H9 (cell line): ENCODE measurements around the gene FGF9. TPM values are rescaled to one million over a fixed set of nuclear protein-coding genes. Genes with fewer than 3 reads are reported as not detected.

Source experiments
- DNase-seq: peaks from one replicate; pipeline ENCODE4 v3.0.0-alpha.2; 2017
- H2AFZ ChIP-seq: one replicate; pipeline ENCODE4 v1.6.1; 2013; ENCODE audit warnings: mild to moderate bottlenecking, low read length, control low read depth, moderate library complexity
- H2AK5ac ChIP-seq: 2 replicates; pipeline ENCODE4 v1.6.1; 2013; ENCODE audit warnings: low read length, control low read depth, mixed read lengths; ENCODE audit not compliant: insufficient read length
- H2BK120ac ChIP-seq: one replicate; pipeline ENCODE4 v1.6.1; 2013; ENCODE audit warnings: low read depth, mild to moderate bottlenecking, low read length, control low read depth, inconsistent platforms; ENCODE audit not compliant: poor library complexity, severe bottlenecking
- H2BK12ac ChIP-seq: 2 replicates; pipeline ENCODE4 v1.6.1; 2013; ENCODE audit warnings: low read length, control low read depth, mixed read lengths, low read depth; ENCODE audit not compliant: insufficient read length
- H2BK15ac ChIP-seq: 2 replicates; pipeline ENCODE4 v1.6.1; 2013; ENCODE audit warnings: low read depth, low read length, control low read depth
- H2BK20ac ChIP-seq: one replicate; pipeline ENCODE4 v1.6.1; 2013; ENCODE audit warnings: low read depth, mild to moderate bottlenecking, low read length, control low read depth, inconsistent platforms; ENCODE audit not compliant: poor library complexity, severe bottlenecking
- H2BK5ac ChIP-seq: 2 replicates; pipeline ENCODE4 v1.6.1; 2013; ENCODE audit warnings: low read length, control low read depth, mixed read lengths; ENCODE audit not compliant: insufficient read length
- H3K14ac ChIP-seq: 2 replicates; pipeline ENCODE4 v1.6.1; 2013; ENCODE audit warnings: low read length, control low read depth; ENCODE audit not compliant: insufficient read depth
- H3K18ac ChIP-seq: 2 replicates; pipeline ENCODE4 v1.6.1; 2013; ENCODE audit warnings: low read depth, mild to moderate bottlenecking, mixed read lengths, low read length, control low read depth; ENCODE audit not compliant: insufficient read length
- H3K23ac ChIP-seq: 2 replicates; pipeline ENCODE4 v1.6.1; 2013; ENCODE audit warnings: low read length, control low read depth, mixed read lengths, low read depth; ENCODE audit not compliant: insufficient read length
- H3K23me2 ChIP-seq: 2 replicates; pipeline ENCODE4 v1.6.1; 2013; ENCODE audit warnings: low read depth, mild to moderate bottlenecking, mixed read lengths, low read length, control low read depth; ENCODE audit not compliant: insufficient read length, poor library complexity, severe bottlenecking
- H3K27ac ChIP-seq: 2 replicates; pipeline ENCODE4 v1.5.1; 2013; ENCODE audit warnings: low read length, control low read depth, mixed read lengths, low read depth; ENCODE audit not compliant: insufficient read length
- H3K27me3 ChIP-seq: 2 replicates; pipeline ENCODE4 v1.6.1; 2013; ENCODE audit warnings: low read length, control low read depth, inconsistent platforms; ENCODE audit not compliant: insufficient read depth
- H3K4ac ChIP-seq: 2 replicates; pipeline ENCODE4 v1.6.1; 2013; ENCODE audit warnings: low read depth, mild to moderate bottlenecking, control low read depth, inconsistent platforms, low read length, moderate library complexity
- H3K4me1 ChIP-seq: 2 replicates; pipeline ENCODE4 v1.6.1; 2013; ENCODE audit warnings: low read length, control low read depth, inconsistent platforms; ENCODE audit not compliant: insufficient read depth
- H3K4me2 ChIP-seq: 2 replicates; pipeline ENCODE4 v1.6.1; 2013; ENCODE audit warnings: low read length, control low read depth, mixed read lengths; ENCODE audit not compliant: insufficient read length, insufficient read depth
- H3K56ac ChIP-seq: 2 replicates; pipeline ENCODE4 v1.6.1; 2013; ENCODE audit warnings: low read depth, mild to moderate bottlenecking, mixed read lengths, low read length, control low read depth; ENCODE audit not compliant: insufficient read length
- H3K79me1 ChIP-seq: 2 replicates; pipeline ENCODE4 v1.6.1; 2013; ENCODE audit warnings: low read depth, mild to moderate bottlenecking, moderate library complexity, low read length, control low read depth, inconsistent platforms; ENCODE audit not compliant: insufficient read depth, poor library complexity, severe bottlenecking
- H3K79me2 ChIP-seq: 2 replicates; pipeline ENCODE4 v1.6.1; 2013; ENCODE audit warnings: low read length, control low read depth, inconsistent platforms; ENCODE audit not compliant: insufficient read depth
- H3K9ac ChIP-seq: 2 replicates; pipeline ENCODE4 v1.6.1; 2013; ENCODE audit warnings: low read length, control low read depth, mixed read lengths; ENCODE audit not compliant: insufficient read length; ENCODE audit errors: extremely low read depth
- H3K9me3 ChIP-seq: one replicate; pipeline ENCODE4 v1.6.1; 2013; ENCODE audit warnings: low read depth, low read length, inconsistent platforms; ENCODE audit not compliant: control insufficient read depth
- H3T11ph ChIP-seq: one replicate; pipeline ENCODE4 v1.6.1; 2013; ENCODE audit warnings: mild to moderate bottlenecking, low read length, control low read depth, inconsistent platforms
- H4K20me1 ChIP-seq: one replicate; pipeline ENCODE4 v1.6.1; 2013; ENCODE audit not compliant: control insufficient read depth, insufficient read length, insufficient read depth
- H4K5ac ChIP-seq: 2 replicates; pipeline ENCODE4 v1.6.1; 2013; ENCODE audit warnings: low read depth, mild to moderate bottlenecking, mixed read lengths, low read length, control low read depth; ENCODE audit not compliant: insufficient read length
- H4K8ac ChIP-seq: replicated peaks from 2 replicates; pipeline ENCODE4 v1.6.1; 2013; ENCODE audit warnings: low read length, control low read depth, mixed read lengths, low read depth; ENCODE audit not compliant: insufficient read length
- H4K91ac ChIP-seq: 2 replicates; pipeline ENCODE4 v1.6.1; 2013; ENCODE audit warnings: low read depth, mild to moderate bottlenecking, moderate library complexity, mixed read lengths, low read length, control low read depth; ENCODE audit not compliant: insufficient read length
- H3K27ac Mint-ChIP-seq, 3 experiments: 2 replicates in 2 of 3; 3 replicates in 1 of 3; pipeline ENCODE4 v1.8.0; 2020 to 2021; ENCODE audit warnings: mixed read lengths in 3 of 3, mild to moderate bottlenecking in 1 of 3, moderate library complexity in 1 of 3
- H3K27me3 Mint-ChIP-seq: 2 replicates; pipeline ENCODE4 v1.8.0; 2021; ENCODE audit warnings: low read depth, mild to moderate bottlenecking, moderate library complexity, mixed read lengths
- H3K36me3 Mint-ChIP-seq, 3 experiments: 2 replicates in 2 of 3; 3 replicates in 1 of 3; pipeline ENCODE4 v1.8.0; 2020 to 2021; ENCODE audit warnings: low read depth in 3 of 3, mixed read lengths in 3 of 3; ENCODE audit not compliant: insufficient read depth in 1 of 3
- H3K4me1 Mint-ChIP-seq, 2 experiments: 2 replicates each; pipeline ENCODE4 v1.8.0; 2020; ENCODE audit warnings: mixed read lengths in 2 of 2
- H3K4me3 Mint-ChIP-seq, 2 experiments: 2 replicates in 1 of 2; 3 replicates in 1 of 2; pipeline ENCODE4 v1.8.0; 2020 to 2021; ENCODE audit warnings: mild to moderate bottlenecking in 2 of 2, mixed read lengths in 2 of 2, moderate library complexity in 1 of 2
- H3K9me3 Mint-ChIP-seq, 2 experiments: 2 replicates in 1 of 2; 3 replicates in 1 of 2; pipeline ENCODE4 v1.8.0; 2020; ENCODE audit warnings: mild to moderate bottlenecking in 2 of 2, mixed read lengths in 2 of 2, moderate library complexity in 1 of 2
- WGBS: extraction: QIAGEN DNeasy Blood & Tissue Kit; methylation state at CpG from one replicate; pipeline ENCODE4 v1.1.7; 2013; ENCODE audit warnings: missing lambda C conversion rate, low lambda C conversion rate, mixed read lengths; ENCODE audit not compliant: insufficient read length; ENCODE audit errors: extremely low coverage; 5-methylcytosine and 5-hydroxymethylcytosine counted together
- total RNA-seq: library from RNA; stranded (reverse); gene quantifications from 2 replicates; pipeline ENCODE4 v1.2.1, GENCODE V29; 2021
- TF ChIP-seq, protein P1 (sequence below): fragments of 200-600 bp; sonication (generic); conservative IDR thresholded peaks from 3 replicates; pipeline ENCODE4 v1.8.0; 2021; ENCODE audit warnings: antibody characterized with exemption, mild to moderate bottlenecking

FGF9 gene
- total RNA-seq, 1 experiment from 2014 or later, result 0.22 TPM

DNA sequence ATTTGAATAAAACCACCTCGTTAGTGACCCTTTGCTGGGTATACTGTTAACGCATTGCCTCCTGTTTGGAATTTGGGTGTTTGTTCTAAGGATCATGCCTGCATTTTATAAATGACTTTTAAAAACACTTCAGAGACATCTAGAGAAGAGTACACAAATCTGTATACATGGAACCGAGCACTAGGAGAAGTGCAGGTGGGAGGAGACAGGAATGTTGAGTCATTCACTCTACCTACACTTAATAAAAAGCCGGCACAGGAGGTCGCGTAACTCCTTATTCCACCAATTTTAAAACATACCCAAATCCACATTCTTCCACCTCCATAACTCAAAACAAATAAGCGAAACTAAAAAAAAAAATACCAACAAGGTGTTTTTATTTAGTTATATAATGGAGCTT lies 48.6 kb downstream of the FGF9 start:
- no peaks in the 10 kb centered on the region for H3K27me3 ChIP-seq
- H3K4me2 ChIP-seq, result no peak overlapping the region
- no peak overlapping the region for H3K4ac ChIP-seq
- H4K8ac ChIP-seq, result no peak overlapping the region
- no peak overlapping the region for H2BK5ac ChIP-seq
- H3K4me1 ChIP-seq, result peaks cover 5% of the 10 kb centered on the region; the same call in 1 of the 2 replicates
- WGBS, result 100% methylated on average over 3 of the region's 7 CpGs
- H4K20me1 ChIP-seq, result no peaks in the 10 kb centered on the region
- H3T11ph ChIP-seq, result no peak overlapping the region
- H3K27ac Mint-ChIP-seq, result no peak overlapping the region
- peaks cover 2 to 3% of the 10 kb centered on the region in 2 experiments; a peak in 1 of 5 replicates for H3K9me3 Mint-ChIP-seq
- no peak overlapping the region for H3K14ac ChIP-seq
- H3K27me3 Mint-ChIP-seq, result peaks cover 3% of the 10 kb centered on the region
- no peak overlapping the region for H3K23ac ChIP-seq
- no peak overlapping the region for H3K56ac ChIP-seq
- H3K27ac ChIP-seq, result no peak overlapping the region
- no peak overlapping the region for H2BK20ac ChIP-seq
- H2AK5ac ChIP-seq, result no peak overlapping the region
- DNase-seq, result no peak
- H2BK15ac ChIP-seq, result no peak overlapping the region
- no peak overlapping the region for H3K18ac ChIP-seq
- no peak overlapping the region for H4K91ac ChIP-seq
- TF ChIP-seq, protein P1, sequence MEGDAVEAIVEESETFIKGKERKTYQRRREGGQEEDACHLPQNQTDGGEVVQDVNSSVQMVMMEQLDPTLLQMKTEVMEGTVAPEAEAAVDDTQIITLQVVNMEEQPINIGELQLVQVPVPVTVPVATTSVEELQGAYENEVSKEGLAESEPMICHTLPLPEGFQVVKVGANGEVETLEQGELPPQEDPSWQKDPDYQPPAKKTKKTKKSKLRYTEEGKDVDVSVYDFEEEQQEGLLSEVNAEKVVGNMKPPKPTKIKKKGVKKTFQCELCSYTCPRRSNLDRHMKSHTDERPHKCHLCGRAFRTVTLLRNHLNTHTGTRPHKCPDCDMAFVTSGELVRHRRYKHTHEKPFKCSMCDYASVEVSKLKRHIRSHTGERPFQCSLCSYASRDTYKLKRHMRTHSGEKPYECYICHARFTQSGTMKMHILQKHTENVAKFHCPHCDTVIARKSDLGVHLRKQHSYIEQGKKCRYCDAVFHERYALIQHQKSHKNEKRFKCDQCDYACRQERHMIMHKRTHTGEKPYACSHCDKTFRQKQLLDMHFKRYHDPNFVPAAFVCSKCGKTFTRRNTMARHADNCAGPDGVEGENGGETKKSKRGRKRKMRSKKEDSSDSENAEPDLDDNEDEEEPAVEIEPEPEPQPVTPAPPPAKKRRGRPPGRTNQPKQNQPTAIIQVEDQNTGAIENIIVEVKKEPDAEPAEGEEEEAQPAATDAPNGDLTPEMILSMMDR, result no peak
- H2BK120ac ChIP-seq, result no peak overlapping the region
- H4K5ac ChIP-seq, result no peak overlapping the region
- H3K9me3 ChIP-seq, result no peaks in the 10 kb centered on the region
- no peak overlapping the region for H2AFZ ChIP-seq
- no peak overlapping the region for H3K4me3 Mint-ChIP-seq
- no peak overlapping the region for H2BK12ac ChIP-seq
- H3K79me1 ChIP-seq, result no peaks in the 10 kb centered on the region
- peaks cover 27 to 28% of the 10 kb centered on the region in 2 experiments for H3K4me1 Mint-ChIP-seq
- no peak overlapping the region for H3K9ac ChIP-seq
- no peaks in the 10 kb centered on the region for H3K79me2 ChIP-seq
- no peaks in the 10 kb centered on the region for H3K23me2 ChIP-seq
- H3K36me3 Mint-ChIP-seq, result 0 out of 7 replicates have a peak, but pooled peaks cover 0 to 4% (median 0%) of the 10 kb centered on the region in 3 experiments
